ENCODE data around the gene POU3F1.

Gene POU3F1

GRCh38 chr1:38028671-38029070, 17.9 kb downstream of the POU3F1 start:
- peaks cover 26% of the 10 kb centered on the region for H3K27me3 ChIP-seq (ENCODE audit: control insufficient read depth, insufficient read depth, low read length)
- peaks cover 11% of the 10 kb centered on the region for H3K4me1 ChIP-seq (ENCODE audit: control insufficient read depth, insufficient read depth, low read length)
- H3K9ac ChIP-seq (ENCODE audit: low read length), result no peak overlapping the region
- H3K36me3 ChIP-seq (ENCODE audit: control insufficient read depth, insufficient read depth, low read length), result peaks cover 12% of the 10 kb centered on the region
- H3K4me3 ChIP-seq (ENCODE audit: low read length), result no peak overlapping the region
- no peaks in the 10 kb centered on the region for H3K9me3 ChIP-seq (ENCODE audit: control insufficient read depth, low read length)

GRCh38 chr1:38028105-38028591, 18.4 kb downstream of the POU3F1 start:
- peaks cover 12% of the 10 kb centered on the region for H3K36me3 ChIP-seq (ENCODE audit: control insufficient read depth, insufficient read depth, low read length)
- H3K9ac ChIP-seq (ENCODE audit: low read length), result no peak overlapping the region
- H3K27me3 ChIP-seq (ENCODE audit: control insufficient read depth, insufficient read depth, low read length), result peaks cover 26% of the 10 kb centered on the region
- no peaks in the 10 kb centered on the region for H3K9me3 ChIP-seq (ENCODE audit: control insufficient read depth, low read length)
- no peak overlapping the region for H3K4me3 ChIP-seq (ENCODE audit: low read length)
- peaks cover 11% of the 10 kb centered on the region for H3K4me1 ChIP-seq (ENCODE audit: control insufficient read depth, insufficient read depth, low read length)

GRCh38 chr1:38027201-38028104, 19.1 kb downstream of the POU3F1 start:
- Histone ChIP-seq H3K27me3 (ENCODE audit: control insufficient read depth, insufficient read depth, low read length) (peaks cover 26% of the 10 kb centered on the region), H3K9ac (ENCODE audit: low read length) (no peak overlapping the region), H3K4me3 (ENCODE audit: low read length) (no peak overlapping the region), H3K36me3 (ENCODE audit: control insufficient read depth, insufficient read depth, low read length) (peaks cover 12% of the 10 kb centered on the region), H3K9me3 (ENCODE audit: control insufficient read depth, low read length) (no peaks in the 10 kb centered on the region), H3K4me1 (ENCODE audit: control insufficient read depth, insufficient read depth, low read length) (peaks cover 11% of the 10 kb centered on the region)

GRCh38 chr1:38026592-38027200, 19.9 kb downstream of the POU3F1 start:
- Histone ChIP-seq H3K4me3 (ENCODE audit: low read length) (no peak overlapping the region), H3K9ac (ENCODE audit: low read length) (no peak overlapping the region), H3K36me3 (ENCODE audit: control insufficient read depth, insufficient read depth, low read length) (peaks cover 12% of the 10 kb centered on the region), H3K9me3 (ENCODE audit: control insufficient read depth, low read length) (no peaks in the 10 kb centered on the region), H3K27me3 (ENCODE audit: control insufficient read depth, insufficient read depth, low read length) (peaks cover 26% of the 10 kb centered on the region), H3K4me1 (ENCODE audit: control insufficient read depth, insufficient read depth, low read length) (peaks cover 11% of the 10 kb centered on the region)

- no peak overlapping the region for H3K4me3 ChIP-seq (ENCODE audit: low read length)
- peaks cover 21% of the 10 kb centered on the region for H3K27me3 ChIP-seq (ENCODE audit: control insufficient read depth, insufficient read depth, low read length)
- peaks cover 11% of the 10 kb centered on the region for H3K4me1 ChIP-seq (ENCODE audit: control insufficient read depth, insufficient read depth, low read length)
- no peaks in the 10 kb centered on the region for H3K9me3 ChIP-seq (ENCODE audit: control insufficient read depth, low read length)
- H3K36me3 ChIP-seq (ENCODE audit: control insufficient read depth, insufficient read depth, low read length), result peaks cover 12% of the 10 kb centered on the region
- H3K9ac ChIP-seq (ENCODE audit: low read length), result no peak overlapping the region
Measured at GRCh38 chr1:38025664-38026063, 20.9 kb downstream of the POU3F1 start.

- Histone ChIP-seq H3K9me3 (ENCODE audit: control insufficient read depth, low read length) (no peaks in the 10 kb centered on the region), H3K36me3 (ENCODE audit: control insufficient read depth, insufficient read depth, low read length) (peaks cover 12% of the 10 kb centered on the region), H3K4me1 (ENCODE audit: control insufficient read depth, insufficient read depth, low read length) (peaks cover 11% of the 10 kb centered on the region), H3K4me3 (ENCODE audit: low read length) (no peak overlapping the region), H3K27me3 (ENCODE audit: control insufficient read depth, insufficient read depth, low read length) (peaks cover 17% of the 10 kb centered on the region), H3K9ac (ENCODE audit: low read length) (no peak overlapping the region)
Measured at GRCh38 chr1:38025233-38025632, 21.4 kb downstream of the POU3F1 start.

GRCh38 chr1:38022810-38023209, 23.8 kb downstream of the POU3F1 start:
- Histone ChIP-seq H3K36me3 (ENCODE audit: control insufficient read depth, insufficient read depth, low read length) (peaks cover 12% of the 10 kb centered on the region), H3K4me1 (ENCODE audit: control insufficient read depth, insufficient read depth, low read length) (no peaks in the 10 kb centered on the region), H3K4me3 (ENCODE audit: low read length) (no peak overlapping the region), H3K27me3 (ENCODE audit: control insufficient read depth, insufficient read depth, low read length) (no peaks in the 10 kb centered on the region), H3K9me3 (ENCODE audit: control insufficient read depth, low read length) (no peaks in the 10 kb centered on the region), H3K9ac (ENCODE audit: low read length) (no peak overlapping the region)

GRCh38 chr1:38021969-38022368, 24.6 kb downstream of the POU3F1 start:
- H3K4me3 ChIP-seq (ENCODE audit: low read length), result no peak overlapping the region
- H3K27me3 ChIP-seq (ENCODE audit: control insufficient read depth, insufficient read depth, low read length), result no peaks in the 10 kb centered on the region
- H3K9ac ChIP-seq (ENCODE audit: low read length), result no peak overlapping the region
- H3K4me1 ChIP-seq (ENCODE audit: control insufficient read depth, insufficient read depth, low read length), result no peaks in the 10 kb centered on the region
- H3K36me3 ChIP-seq (ENCODE audit: control insufficient read depth, insufficient read depth, low read length), result peaks cover 12% of the 10 kb centered on the region
- H3K9me3 ChIP-seq (ENCODE audit: control insufficient read depth, low read length), result no peaks in the 10 kb centered on the region

GRCh38 chr1:38020396-38020795, 26.2 kb downstream of the POU3F1 start:
- H3K36me3 ChIP-seq (ENCODE audit: control insufficient read depth, insufficient read depth, low read length), result peaks cover 7% of the 10 kb centered on the region
- H3K9ac ChIP-seq (ENCODE audit: low read length), result no peak overlapping the region
- no peaks in the 10 kb centered on the region for H3K27me3 ChIP-seq (ENCODE audit: control insufficient read depth, insufficient read depth, low read length)
- no peak overlapping the region for H3K4me3 ChIP-seq (ENCODE audit: low read length)
- H3K4me1 ChIP-seq (ENCODE audit: control insufficient read depth, insufficient read depth, low read length), result no peaks in the 10 kb centered on the region
- no peaks in the 10 kb centered on the region for H3K9me3 ChIP-seq (ENCODE audit: control insufficient read depth, low read length)

- no peaks in the 10 kb centered on the region for H3K9me3 ChIP-seq (ENCODE audit: control insufficient read depth, low read length)
- peaks cover 4% of the 10 kb centered on the region for H3K4me1 ChIP-seq (ENCODE audit: control insufficient read depth, insufficient read depth, low read length)
- no peaks in the 10 kb centered on the region for H3K27me3 ChIP-seq (ENCODE audit: control insufficient read depth, insufficient read depth, low read length)
- no peaks in the 10 kb centered on the region for H3K36me3 ChIP-seq (ENCODE audit: control insufficient read depth, insufficient read depth, low read length)
- H3K4me3 ChIP-seq (ENCODE audit: low read length), result no peak overlapping the region
- no peak overlapping the region for H3K9ac ChIP-seq (ENCODE audit: low read length)
Measured at GRCh38 chr1:38018864-38019343, 27.7 kb downstream of the POU3F1 start.

GRCh38 chr1:38015978-38016725, 30.4 kb downstream of the POU3F1 start:
- Histone ChIP-seq H3K4me1 (ENCODE audit: control insufficient read depth, insufficient read depth, low read length) (peaks cover 10% of the 10 kb centered on the region), H3K9ac (ENCODE audit: low read length) (no peak overlapping the region), H3K4me3 (ENCODE audit: low read length) (no peak overlapping the region), H3K36me3 (ENCODE audit: control insufficient read depth, insufficient read depth, low read length) (no peaks in the 10 kb centered on the region), H3K27me3 (ENCODE audit: control insufficient read depth, insufficient read depth, low read length) (no peaks in the 10 kb centered on the region), H3K9me3 (ENCODE audit: control insufficient read depth, low read length) (no peaks in the 10 kb centered on the region)
